CD4-positive, alpha-beta T cell treated with Interleukin-17A for 4 hours (primary cell): ENCODE measurements around the gene PPEF1.

ENCODE experiments used
- DNase-seq: peaks from one replicate; pipeline ENCODE4 v3.0.0-alpha.2; 2020; ENCODE audit warnings: mixed read lengths

Gene PPEF1, protein sequence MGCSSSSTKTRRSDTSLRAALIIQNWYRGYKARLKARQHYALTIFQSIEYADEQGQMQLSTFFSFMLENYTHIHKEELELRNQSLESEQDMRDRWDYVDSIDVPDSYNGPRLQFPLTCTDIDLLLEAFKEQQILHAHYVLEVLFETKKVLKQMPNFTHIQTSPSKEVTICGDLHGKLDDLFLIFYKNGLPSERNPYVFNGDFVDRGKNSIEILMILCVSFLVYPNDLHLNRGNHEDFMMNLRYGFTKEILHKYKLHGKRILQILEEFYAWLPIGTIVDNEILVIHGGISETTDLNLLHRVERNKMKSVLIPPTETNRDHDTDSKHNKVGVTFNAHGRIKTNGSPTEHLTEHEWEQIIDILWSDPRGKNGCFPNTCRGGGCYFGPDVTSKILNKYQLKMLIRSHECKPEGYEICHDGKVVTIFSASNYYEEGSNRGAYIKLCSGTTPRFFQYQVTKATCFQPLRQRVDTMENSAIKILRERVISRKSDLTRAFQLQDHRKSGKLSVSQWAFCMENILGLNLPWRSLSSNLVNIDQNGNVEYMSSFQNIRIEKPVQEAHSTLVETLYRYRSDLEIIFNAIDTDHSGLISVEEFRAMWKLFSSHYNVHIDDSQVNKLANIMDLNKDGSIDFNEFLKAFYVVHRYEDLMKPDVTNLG

DNA sequence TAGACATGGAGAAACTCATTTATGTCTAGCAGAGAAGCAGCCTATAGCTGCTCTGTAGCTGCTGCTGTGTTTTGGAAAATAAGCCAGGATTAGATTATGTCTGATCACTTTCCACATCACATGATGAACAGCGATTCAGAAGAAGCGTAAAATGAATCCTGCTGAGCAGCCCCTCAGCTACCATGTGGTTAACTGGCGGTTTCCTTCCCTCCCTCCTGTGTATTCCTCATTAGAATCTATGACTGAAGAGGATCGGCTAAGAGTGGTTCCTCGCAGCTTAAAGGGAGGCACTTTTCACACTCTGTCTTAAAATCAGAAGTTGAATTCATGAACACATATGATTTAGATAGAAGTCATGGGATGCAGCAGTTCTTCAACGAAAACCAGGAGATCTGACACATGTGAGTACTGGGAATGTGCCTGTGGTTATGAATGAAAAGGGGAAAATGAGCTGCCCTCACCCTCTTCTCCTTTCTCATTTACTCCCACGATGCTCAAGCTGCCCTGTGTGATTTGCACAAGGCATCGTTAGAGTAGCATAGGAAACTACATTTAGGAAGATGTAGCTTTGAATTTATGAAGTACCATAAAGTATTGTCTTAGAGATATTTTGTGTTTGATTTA is at the start of gene PPEF1:
PPEF1 (plus strand) TSS at position 220 of the 624 bp plus-strand sequence; CDS start at position 356, 136 bp downstream.
- DNase-seq = no peak

DNA sequence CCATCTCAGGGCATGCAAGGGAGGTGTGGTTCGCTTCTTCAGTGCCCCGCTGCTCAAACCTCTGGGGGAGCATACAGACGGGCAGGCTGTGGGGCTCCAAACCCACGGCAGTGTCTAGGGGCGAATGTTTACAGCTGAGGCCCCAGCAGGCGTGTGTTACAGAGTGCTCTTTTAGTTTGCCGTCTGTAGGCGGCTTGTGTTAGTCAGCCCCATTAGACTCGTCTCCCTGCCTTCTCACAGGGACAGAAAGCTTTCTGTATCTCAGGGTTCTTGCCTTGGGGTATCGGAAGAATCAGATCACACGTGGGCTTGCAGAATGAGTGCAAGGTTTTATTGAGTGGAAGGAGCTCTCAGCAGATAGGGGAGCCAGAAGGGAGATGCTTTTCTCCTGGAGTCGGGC is 46.2 kb upstream of the PPEF1 start:
- DNase-seq = no peak

DNA sequence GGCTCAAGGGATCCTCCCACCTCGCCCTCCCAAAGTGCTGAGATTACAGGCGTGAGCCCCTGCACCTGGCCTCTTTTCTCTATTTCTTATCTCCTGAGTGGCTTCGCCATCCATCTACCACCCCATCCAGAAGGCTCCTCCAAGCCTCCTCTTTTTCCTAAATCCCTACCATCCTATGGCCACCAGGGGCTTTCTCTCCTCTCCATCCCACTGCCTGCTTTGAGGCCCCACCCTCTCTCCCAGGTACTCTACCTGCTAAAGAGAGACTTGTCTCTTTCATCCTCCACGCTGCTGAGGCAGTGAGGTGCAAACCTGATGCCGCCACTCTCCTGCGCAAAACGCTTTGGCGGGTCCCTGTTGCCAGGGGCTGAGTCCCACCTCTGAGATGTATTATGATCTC is 42.5 kb upstream of the PPEF1 start:
- no peak for DNase-seq

DNA sequence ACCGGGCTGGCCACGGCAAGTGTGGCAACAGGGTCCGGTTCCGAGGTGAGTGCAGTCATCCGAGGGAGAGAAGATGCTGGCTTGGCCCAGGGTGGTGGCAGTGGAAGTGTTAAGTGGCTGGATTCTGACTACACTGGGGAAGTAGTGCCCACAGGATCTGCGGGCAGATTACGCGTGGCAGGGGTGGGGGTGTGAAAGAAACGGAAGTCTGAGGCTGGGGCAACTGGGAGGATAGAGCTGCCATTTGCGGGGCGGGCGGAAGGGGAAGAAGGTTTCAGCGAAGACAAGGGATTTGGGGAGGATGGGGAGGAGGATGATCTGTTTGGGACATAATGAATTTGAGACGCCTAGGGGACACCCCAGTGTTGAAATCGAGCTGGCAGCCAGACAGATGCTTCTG is 40.8 kb upstream of the PPEF1 start:
- no peak for DNase-seq

DNA sequence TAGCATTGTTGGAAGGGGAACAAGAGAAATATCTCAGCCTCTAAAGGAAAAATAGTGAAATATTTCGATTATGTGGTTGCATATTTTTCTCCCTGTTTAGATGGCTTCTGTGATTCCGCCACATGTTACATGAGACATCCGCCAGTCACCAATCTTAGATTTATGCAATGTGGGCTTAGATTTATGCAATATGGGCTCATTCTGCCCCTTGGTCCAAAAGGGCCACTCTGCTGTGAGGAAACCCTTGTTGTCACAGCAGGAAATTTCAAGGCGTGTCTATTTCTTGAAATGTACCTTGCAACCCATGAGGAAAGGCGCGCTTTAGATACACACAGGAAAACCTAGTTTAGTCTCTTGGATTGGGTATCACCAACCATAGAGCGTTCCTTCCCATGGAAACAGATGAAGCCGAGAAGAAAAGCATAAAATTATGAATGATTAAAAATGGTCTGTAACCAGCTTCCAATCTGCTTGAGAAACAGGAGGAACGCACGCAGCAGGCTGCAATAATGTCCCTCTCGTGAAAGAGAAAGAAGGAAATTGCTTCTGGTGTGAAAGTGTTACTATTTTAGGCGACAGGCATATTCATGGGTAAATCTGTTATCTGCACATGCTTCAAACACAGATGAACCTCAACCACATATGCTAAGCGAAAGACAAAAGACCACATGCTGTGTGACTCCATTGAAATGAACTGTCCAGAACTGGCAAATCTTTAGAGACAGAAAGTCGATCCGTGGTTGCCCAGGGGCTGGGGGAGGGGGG is 39.2 kb upstream of the PPEF1 start:
- no peak for DNase-seq

DNA sequence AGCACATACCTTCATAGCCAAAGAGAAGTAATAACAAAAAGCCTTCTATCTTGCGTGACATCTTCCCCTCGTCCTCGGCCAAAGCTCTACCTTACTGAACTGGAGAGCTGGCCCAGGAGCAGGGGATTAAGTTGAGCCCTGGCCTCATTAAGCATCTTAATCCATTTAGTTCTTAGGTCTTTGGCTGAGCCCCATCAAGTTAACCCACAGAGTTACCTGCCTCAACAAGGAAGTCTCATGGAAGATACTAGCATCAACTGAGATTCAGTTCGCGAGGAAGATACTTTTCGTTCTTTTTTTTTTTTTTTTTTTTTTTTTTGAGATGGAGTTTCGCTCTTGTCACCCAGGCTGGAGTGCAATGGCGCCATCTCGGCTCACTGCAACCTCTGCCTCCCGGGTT is 35.4 kb upstream of the PPEF1 start, which contains the start of gene RS1:
RS1 (minus strand) TSS at position 101 of the 400 bp plus-strand sequence; CDS start at position 61, 40 bp downstream.
- DNase-seq = no peak

DNA sequence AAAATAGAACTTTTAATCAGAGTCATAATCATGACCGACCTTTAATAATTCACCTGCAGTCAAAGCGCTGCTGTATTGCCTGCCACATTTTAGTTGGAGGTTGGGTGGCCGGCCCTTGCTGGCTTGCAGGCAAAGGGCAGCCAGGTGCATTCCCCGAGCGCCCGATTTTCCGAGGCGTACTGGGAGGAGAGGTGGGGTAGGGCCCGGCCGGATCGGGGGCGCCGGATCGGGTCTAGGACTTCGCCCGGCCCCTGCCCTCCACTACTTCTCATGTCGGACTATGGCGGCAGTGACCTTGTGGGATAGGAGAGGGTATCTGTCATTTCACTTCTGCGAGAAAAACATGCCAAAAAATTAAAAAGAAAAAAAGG is 33.0 kb upstream of the PPEF1 start:
- DNase-seq = peak; percentile 35

DNA sequence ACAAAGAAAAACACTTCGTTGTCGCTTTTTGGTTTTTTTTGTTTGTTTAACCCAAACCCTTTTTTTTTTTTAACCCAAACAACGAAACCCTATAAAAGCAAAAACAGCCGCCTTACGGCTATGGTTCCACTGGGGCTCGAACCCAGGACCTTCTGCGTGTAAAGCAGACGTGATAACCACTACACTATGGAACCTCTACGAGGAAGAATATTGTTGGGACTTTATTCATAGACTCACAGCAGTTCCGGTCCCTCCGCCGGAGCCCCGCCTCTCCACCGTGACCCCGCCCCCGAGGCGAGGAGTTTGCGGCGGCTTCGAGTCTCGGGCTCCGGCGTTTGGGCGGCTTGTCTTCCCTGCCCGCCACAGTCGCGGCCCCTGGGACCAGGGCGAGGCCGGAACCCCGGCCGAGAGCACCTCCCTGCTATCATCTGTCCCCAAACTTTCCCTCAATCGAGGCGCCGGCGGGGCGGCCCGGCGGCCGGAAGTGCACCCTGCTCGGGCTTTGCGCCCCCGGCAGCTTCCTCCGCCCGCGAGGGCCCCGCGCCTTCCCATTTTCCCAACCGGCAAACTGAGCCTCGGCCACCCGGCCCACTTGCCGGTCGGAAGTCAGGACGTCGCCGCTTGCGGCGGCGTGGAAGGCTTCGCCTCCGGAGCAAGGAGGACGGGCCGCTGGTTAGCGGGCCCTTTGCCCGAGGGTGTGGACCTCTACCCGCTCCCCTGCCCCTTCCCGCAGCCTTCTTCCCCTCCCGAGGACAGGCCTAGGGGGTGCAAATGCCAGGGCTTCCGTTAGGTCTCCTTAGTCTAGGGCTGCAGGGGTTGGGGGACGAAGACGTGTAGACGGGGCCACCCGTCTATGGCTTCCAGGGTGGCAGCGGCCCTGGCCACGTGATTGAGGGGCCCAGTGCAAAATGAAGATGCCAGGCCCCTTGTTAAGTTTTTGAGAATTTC is 32.4 kb upstream of the PPEF1 start:
- peak; percentile 83 for DNase-seq

DNA sequence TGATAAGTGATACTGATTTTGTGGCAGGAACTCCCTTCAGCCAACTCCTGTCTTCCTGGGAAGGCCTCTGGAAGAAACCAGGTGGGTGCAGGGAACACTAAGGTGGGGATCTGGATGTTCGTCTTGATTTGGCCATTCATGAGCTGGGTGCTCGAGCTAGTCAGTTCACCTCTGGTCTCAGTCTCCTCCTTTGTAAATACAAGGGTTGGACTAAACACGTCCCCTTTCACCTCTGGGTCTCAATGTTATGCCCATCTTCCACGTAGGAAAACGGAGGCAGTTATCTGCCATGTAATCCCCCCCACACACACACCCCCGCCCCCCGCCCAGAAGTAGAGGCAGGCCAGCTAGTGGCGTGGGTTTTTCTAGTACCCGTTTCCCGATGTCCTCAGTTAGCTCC is 31.4 kb upstream of the PPEF1 start:
- no peak for DNase-seq

DNA sequence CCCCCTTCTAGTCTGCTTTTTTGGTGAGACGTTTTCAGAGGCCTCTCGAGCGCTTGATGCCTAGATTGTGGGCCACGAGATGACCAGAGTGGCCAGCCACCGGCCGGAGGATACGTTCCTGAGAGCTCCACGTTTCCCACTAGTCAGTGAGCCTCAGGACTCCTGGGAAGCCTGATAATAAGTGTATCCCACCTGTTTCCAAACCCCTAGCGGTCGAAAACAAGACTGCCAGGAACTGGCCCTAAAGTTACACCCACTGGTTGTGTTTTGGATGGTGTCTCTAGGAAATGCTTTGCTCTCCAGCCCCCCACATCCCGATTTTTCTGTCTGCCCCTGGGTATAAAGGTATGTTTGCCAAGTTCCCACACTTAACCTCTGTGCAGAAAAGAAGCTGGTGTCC is 31.0 kb upstream of the PPEF1 start:
- DNase-seq = no peak

DNA sequence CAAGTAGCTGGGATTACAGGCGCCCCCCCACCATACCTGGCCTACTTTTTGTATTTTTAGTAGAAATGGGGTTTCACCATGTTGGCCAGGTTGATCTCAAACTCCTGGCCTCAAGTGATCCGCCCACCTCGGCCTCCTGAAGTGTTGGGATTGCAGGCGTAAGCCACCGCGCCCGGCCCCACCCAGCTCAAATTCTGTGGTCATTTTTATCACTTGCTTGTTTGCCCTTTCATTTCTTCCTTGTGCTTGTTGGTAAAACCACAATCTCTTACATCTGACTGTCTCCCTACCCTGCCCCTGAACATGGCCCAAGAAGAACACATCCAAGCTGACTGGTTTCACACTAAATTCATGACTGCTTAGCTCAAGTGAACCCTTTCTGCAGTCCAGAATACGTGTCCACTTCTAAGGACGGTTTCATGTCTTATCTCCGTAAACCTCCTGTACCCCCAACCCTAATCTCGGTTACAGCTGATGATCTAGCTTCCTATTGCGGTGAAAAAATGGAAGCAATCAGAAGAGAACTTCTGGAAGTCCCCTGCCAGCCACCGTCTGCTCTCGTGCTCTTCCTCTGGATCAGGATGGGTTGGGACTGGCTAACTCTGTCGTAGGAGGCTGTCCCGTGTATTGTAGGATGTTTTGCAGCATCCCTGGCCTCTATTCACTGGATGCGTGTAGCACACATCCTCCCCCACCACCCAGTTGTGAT is 30.1 kb upstream of the PPEF1 start:
- DNase-seq = no peak

DNA sequence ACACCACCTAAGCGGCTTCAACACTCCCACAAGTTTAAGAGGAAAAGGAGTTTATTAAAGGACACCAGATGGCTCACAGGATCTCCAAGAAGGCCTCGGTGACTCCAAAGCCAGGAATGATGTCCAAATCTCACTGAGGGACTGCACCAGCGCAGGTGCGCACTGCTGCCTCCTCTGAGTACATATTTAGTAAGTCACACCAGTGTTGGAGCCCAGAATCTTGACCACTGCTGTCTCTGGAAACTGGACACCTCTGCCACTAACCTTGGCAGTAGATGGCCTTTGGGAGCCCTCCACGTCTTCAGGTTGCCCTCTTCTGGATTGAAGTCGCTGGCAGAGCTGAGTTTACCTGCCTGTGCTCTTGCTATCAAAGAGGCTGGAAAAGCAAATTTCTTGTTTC is 25.4 kb upstream of the PPEF1 start:
- no peak for DNase-seq

DNA sequence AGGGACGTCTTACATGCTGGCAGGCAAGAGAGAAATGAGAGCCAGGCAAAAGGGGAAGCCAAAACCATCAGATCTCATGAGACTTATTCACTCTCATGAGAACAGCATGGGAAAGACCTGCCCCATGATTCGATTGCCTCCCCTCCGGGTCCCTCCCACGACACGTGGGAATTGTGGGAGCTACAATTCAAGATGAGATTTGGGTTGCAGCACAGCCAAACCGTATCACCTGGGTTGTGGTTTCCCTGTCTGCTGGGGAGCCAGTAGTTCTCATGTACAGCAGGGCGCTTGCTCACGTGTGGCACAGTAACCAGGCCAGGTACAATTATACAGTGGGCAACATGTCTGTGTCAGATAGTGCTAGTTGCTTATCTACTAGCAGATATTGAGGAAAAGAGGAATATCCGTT is 24.5 kb upstream of the PPEF1 start:
- DNase-seq = no peak

DNA sequence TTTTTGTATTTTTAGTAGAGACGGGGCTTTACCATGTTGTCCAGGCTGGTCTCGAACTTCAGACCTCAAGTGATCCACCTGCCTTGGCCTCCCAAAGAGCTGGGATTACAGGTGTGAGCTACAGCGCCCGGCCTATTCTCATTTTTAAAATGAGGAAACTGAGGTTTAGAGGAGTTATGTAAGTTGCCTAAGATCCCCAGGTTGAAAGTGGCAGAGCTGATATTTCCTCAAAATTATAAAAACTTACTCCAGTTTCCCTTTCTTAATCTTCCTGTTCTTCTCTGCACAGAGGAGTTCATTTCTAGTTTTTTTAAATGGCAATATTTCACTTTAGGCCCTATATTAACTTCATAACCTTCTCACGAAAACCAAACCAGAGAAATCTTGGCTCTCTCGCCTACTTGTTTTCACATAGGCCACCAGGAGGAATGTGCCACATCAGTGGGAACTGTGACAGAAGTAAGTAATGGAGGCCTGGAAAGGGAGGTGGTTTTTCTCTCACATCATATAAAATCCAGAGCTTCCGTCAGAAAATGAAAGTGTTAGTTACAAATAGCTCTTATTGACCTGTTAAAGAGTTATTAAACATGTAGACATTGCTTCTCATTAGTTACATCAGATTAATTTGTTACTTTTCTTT is 19.5 kb upstream of the PPEF1 start:
- DNase-seq = no peak

DNA sequence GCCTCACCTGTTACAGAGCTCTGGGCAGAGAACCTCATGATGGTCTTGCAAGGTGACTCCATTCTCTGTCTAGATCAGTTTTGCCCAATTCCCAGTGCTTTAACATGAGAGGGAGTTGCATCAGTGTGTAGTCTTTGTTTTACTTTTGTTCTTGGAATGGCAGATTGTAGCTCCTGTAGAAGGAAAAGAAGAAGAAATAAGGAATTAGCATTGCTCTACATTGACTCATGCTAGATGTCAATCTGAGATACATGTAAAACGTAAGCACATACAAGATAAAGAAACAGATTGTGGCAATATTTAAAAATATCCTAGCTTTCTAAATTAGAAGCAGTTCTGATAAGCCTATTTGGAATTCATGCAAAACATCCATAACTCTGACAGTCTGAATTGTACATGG is 16.0 kb upstream of the PPEF1 start:
- no peak for DNase-seq

DNA sequence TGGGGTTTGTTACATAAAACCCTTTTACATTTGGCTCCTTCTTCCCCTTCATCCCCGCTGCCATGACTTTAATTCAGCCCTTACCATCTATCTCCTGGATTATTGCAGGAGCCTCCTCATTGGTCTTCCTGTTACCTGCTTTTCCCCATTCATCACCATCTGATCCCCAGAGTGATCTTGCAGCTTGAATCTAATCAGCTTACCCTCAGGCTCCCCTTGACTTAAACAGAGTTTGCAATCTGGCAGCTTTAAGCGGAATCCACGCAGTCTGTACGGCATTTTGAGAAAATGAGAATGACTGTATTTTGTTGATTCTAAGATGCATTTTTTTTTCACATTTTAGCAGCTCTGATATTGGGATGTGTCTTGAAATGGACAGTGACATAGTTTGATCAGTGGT is 14.9 kb upstream of the PPEF1 start:
- no peak for DNase-seq

DNA sequence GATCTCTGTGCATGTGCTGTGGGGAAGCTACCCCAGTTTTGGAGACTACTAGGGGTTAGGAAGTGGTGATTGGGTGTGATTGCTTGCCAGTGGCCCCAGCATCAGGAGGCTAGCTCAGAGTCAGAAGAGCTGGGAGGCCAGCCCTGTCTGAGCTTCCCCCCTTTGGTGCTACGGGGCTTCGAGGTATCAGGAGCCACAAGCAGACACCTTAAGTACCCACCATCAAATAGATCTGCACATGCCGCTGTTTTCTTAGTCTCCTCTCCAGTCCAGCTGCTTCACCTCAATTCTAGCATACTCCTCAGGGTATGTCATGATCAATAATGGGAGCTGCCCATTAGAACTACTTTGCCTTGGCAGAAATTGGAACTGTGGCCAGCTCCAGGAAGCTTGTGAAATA is 10.8 kb upstream of the PPEF1 start:
- no peak for DNase-seq

DNA sequence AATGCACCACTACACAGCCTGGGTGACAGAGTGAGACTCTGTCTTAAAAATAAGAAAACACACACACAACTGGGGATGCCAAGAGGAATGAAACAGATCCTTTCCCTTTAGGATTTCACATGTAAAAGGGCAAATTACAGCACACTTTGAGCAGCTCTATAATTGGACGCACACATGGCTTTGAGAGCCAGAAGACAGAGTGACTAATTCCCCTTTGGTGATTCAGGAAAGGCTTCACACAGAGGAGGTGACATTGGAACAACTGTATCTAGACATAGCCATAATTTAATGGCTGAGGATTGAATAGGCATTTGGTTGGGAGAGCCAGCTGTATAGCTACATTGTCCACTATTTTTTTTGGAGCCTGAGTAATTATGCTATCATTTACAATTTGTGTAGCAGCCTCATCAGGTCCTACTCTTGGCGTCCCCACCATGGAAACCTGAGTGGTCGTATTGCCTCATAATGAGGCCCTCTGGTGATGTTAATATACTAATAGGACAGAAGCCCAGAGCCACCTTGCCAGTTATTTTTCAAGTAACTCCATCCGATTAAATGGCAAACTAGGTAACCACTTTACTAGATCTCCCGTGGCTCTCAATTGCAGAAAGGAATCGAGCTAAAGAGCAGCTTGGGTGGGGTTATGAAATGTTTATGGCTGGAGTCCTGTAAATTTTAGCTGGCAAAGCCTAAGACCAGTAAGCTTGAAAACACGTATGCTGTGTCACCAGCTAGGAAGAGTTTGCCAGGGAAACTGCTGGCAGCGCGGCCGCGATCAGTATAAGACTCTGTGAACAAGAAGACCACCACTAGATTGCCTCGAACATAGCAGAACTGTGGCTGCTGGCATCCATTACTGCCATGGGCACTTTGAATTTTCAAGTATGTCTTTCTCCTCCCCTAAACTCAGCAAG is 8.5 kb upstream of the PPEF1 start:
- no peak for DNase-seq

DNA sequence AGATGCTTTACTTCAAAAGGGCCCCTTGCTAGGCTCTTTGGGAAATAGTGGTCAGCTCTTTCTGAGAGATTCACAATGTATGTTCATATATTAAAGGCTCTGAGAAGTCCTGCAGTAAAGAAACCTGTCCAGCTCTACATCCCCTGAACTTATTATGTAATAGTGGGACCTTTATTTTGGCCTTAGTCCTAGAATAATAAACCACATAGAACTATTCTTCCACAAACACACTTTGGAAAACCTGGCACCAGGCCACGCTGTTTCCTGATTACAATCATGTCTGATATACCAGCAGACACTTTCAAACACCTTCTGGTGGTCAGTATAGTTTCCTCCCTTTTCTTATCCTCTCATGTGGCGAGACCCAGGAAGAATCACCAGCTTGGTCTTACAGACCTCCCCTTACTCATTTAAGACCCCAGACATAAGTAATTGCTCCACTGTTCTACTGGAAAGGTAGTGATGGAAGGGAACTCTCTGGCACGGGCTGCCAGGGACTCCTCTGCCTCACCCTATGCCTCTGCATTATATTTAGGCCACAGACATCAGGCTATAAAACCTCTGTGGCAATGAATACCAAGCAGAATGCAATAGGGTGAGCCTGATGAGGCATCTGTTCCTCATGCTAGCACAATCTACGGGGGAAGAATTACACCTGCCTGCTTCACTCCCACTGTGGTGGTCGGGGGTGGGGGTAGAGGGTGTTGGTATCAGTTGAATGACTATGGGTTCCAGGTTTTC is 5.7 kb upstream of the PPEF1 start:
- no peak for DNase-seq
